B cell (primary cell): ENCODE results near the gene NMNAT1. TPM values are rescaled to one million over a fixed set of nuclear protein-coding genes. Genes with fewer than 3 reads are reported as not detected.

ENCODE experiments used
- ATAC-seq: fragments of 200-7000 bp; cut with Tn5 transposase; one replicate; pipeline ENCODE4 v1.10.0; 2021; ENCODE audit warnings: low read depth, mild to moderate bottlenecking, moderate number of reproducible peaks, moderate library complexity
- CTCF ChIA-PET: fragments of 350-600 bp; sonication (Branson Sonifier 250); formaldehyde crosslinking; loops from one replicate; lab custom pipeline; 2021; ENCODE audit warnings: antibody characterized with exemption, inconsistent platforms; lab: Charles Lee
- POLR2A ChIA-PET: fragments of 350-600 bp; sonication (Branson Sonifier 250); formaldehyde crosslinking; loops from one replicate; lab custom pipeline; 2021; ENCODE audit warnings: antibody characterized with exemption; lab: Charles Lee
- DNase-seq: peaks from one replicate; pipeline ENCODE4 v3.0.0; 2013
- H2AFZ ChIP-seq: 2 replicates; pipeline ENCODE4 v1.6.1; 2012; ENCODE audit warnings: mild to moderate bottlenecking, low read depth, low read length; ENCODE audit not compliant: insufficient read depth, poor library complexity, severe bottlenecking
- H3K27ac ChIP-seq, 2 donors: 1 replicate in 1 of 2; 2 replicates in 1 of 2; pipeline ENCODE4 v1.5.1; 2012 to 2013; ENCODE audit warnings: low read length in 2 of 2, mild to moderate bottlenecking in 2 of 2, moderate library complexity in 1 of 2
- H3K27me3 ChIP-seq, 4 experiments: fragments of 200-600 bp in 1 of 4; sonication (generic) in 1 of 4; replicated peaks in 1 of 4; 1 replicate in 2 of 4; 2 replicates in 2 of 4; pipeline versions ENCODE4 v1.6.1 to v1.7.0; 2013 to 2016; ENCODE audit warnings: low read length in 3 of 4, mild to moderate bottlenecking in 2 of 4, mixed read lengths in 1 of 4, moderate library complexity in 1 of 4; ENCODE audit not compliant: insufficient read depth in 4 of 4, control insufficient read depth in 3 of 4; ENCODE audit errors: control extremely low read depth in 1 of 4
- H3K36me3 ChIP-seq, 2 experiments: replicated peaks in 1 of 2; 1 replicate in 1 of 2; 2 replicates in 1 of 2; pipeline versions ENCODE4 v1.6.1 to v1.7.1; 2013; ENCODE audit warnings: low read length in 1 of 2; ENCODE audit not compliant: insufficient read depth in 2 of 2, control insufficient read depth in 1 of 2; ENCODE audit errors: control extremely low read depth in 1 of 2, extremely low read depth in 1 of 2
- H3K4me1 ChIP-seq, 2 donors: fragments of 200-600 bp in 1 of 2; sonication (generic) in 1 of 2; 1 replicate in 1 of 2; 2 replicates in 1 of 2; pipeline versions ENCODE4 v1.5.1 to v1.6.1; 2013 to 2017; ENCODE audit warnings: low read length in 2 of 2; ENCODE audit not compliant: control insufficient read depth in 2 of 2, insufficient read depth in 2 of 2
- H3K4me2 ChIP-seq: replicated peaks from 2 replicates; pipeline ENCODE3; 2012; ENCODE audit warnings: mild to moderate bottlenecking, low read depth, low read length; ENCODE audit not compliant: poor library complexity, severe bottlenecking
- H3K4me3 ChIP-seq, 5 experiments: fragments of 200-600 bp in 1 of 5; sonication (generic) in 1 of 5; 1 replicate in 3 of 5; 2 replicates in 2 of 5; pipeline versions ENCODE4 v1.5.1 to v1.7.0; 2011 to 2016; ENCODE audit warnings: low read length in 4 of 5, mild to moderate bottlenecking in 4 of 5, low read depth in 2 of 5, control low read depth in 1 of 5, moderate library complexity in 1 of 5; ENCODE audit not compliant: insufficient read depth in 1 of 5; ENCODE audit errors: control extremely low read depth in 1 of 5, extremely low read depth in 1 of 5
- H3K79me2 ChIP-seq: fragments of 200-600 bp; sonication (generic); one replicate; pipeline ENCODE4 v1.6.0; 2016; ENCODE audit warnings: low read length; ENCODE audit not compliant: control insufficient read depth, insufficient read depth
- H3K9ac ChIP-seq: fragments of 200-600 bp; sonication (generic); 2 replicates; pipeline ENCODE4 v1.6.1; 2017; ENCODE audit warnings: mild to moderate bottlenecking, low read length, moderate library complexity
- H3K9me3 ChIP-seq, 3 donors: one replicate each; pipeline versions ENCODE4 v1.6.1 to v1.7.1; 2013; ENCODE audit warnings: low read length in 2 of 3; ENCODE audit not compliant: control insufficient read depth in 2 of 3, insufficient read depth in 1 of 3; ENCODE audit errors: control extremely low read depth in 1 of 3
- H4K20me1 ChIP-seq: 2 replicates; pipeline ENCODE4 v1.6.0; 2012; ENCODE audit warnings: mild to moderate bottlenecking, low read length; ENCODE audit not compliant: insufficient read depth, control insufficient read depth, poor library complexity, severe bottlenecking
- H3K27ac Mint-ChIP-seq: one replicate; pipeline ENCODE4 v1.8.0; 2021; ENCODE audit warnings: mixed read lengths
- H3K27me3 Mint-ChIP-seq: one replicate; pipeline ENCODE4 v1.8.0; 2021; ENCODE audit warnings: mixed read lengths
- H3K4me1 Mint-ChIP-seq: one replicate; pipeline ENCODE4 v1.8.0; 2021; ENCODE audit warnings: mixed read lengths
- H3K4me3 Mint-ChIP-seq: one replicate; pipeline ENCODE4 v1.8.0; 2021; ENCODE audit warnings: mixed read lengths
- H3K9me3 Mint-ChIP-seq: one replicate; pipeline ENCODE4 v1.8.0; 2022; ENCODE audit warnings: mixed read lengths; ENCODE audit not compliant: insufficient read depth
- EZH2 ChIP-seq: IDR thresholded peaks from 2 replicates; pipeline ENCODE4 v1.6.1; 2012; ENCODE audit warnings: borderline replicate concordance, low read depth, mild to moderate bottlenecking, moderate library complexity, low read length; ENCODE audit not compliant: insufficient read depth, poor library complexity, severe bottlenecking
- WGBS: methylation state at CpG from one replicate; pipeline ENCODE4 v1.1.5; 2013; ENCODE audit warnings: missing lambda C conversion rate; ENCODE audit not compliant: insufficient coverage; 5-methylcytosine and 5-hydroxymethylcytosine counted together
- intact Hi-C: fragments of 100-400 bp; cut with micrococcal nuclease; formaldehyde crosslinking; loops from one replicate; pipeline ENCODE4 v1.10.0; 2022
- polyA plus RNA-seq: library from polyadenylated mRNA; depleted of rRNA; stranded (reverse); fragments of >200 nt; gene quantifications from 2 replicates; pipeline ENCODE4 v1.2.3, GENCODE V29; 2012
- total RNA-seq, 2 donors: library from RNA; stranded (reverse); fragments of 120-200 nt in 1 of 2; gene quantifications; 1 replicate in 1 of 2; 2 replicates in 1 of 2; pipeline versions ENCODE4 v1.2.3 to v1.2.4, GENCODE V29; 2013 to 2022
- TF ChIP-seq, protein P1 (sequence below): fragments of 200-600 bp; IDR thresholded peaks from one replicate; pipeline ENCODE4 v1.8.0; 2022; ENCODE audit warnings: antibody characterized with exemption, mild to moderate bottlenecking

Gene NMNAT1
- total and polyA plus RNA-seq, 2 donors (not counting 1 experiment from before 2014, with no cell fraction given) = 4.5 to 8.0 TPM

DNA sequence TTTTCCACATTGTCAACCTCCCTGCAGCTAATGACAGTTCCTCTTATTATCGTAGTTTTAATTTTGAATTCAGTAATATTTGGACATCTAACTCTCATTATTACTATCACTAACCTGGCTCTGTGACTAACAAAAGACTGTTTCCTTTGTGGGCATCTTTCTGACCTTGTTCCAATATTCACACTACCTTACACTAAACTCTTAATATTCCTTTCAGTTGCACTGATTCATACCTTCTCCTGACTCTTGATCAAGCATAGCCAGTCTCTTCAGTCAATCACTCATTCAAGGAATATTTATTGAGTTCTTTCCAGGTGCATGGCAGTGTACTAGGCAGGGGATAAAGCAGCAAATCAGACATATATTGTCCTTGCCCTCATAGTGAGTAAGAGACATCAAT, 25.4 kb upstream of the NMNAT1 start:
- Histone ChIP-seq H3K36me3 (no peaks in the 10 kb centered on the region), H3K27me3 (no peaks in the 10 kb centered on the region), H3K4me3 (no peak overlapping the region), H3K27ac (no peak overlapping the region), H3K9ac (no peak overlapping the region), H4K20me1 (no peaks in the 10 kb centered on the region), H3K4me2 (no peak overlapping the region), H2AFZ (no peak overlapping the region), H3K79me2 (no peaks in the 10 kb centered on the region), H3K4me1 (no peaks in the 10 kb centered on the region), H3K9me3 (no peaks in the 10 kb centered on the region)
- DNase-seq (no peak), ATAC-seq (no peak)
- ChIA-PET CTCF (interaction anchor here (1.3 kb wide), 1 partner anchor 32 kb away, joined by 3 read pairs; no protein-coding TSS in a partner anchor), POLR2A (no interaction called here)
- intact Hi-C loops = no loop called here
- no peaks in the 10 kb centered on the region for H3K4me1 Mint-ChIP-seq
- TF ChIP-seq, protein P1, sequence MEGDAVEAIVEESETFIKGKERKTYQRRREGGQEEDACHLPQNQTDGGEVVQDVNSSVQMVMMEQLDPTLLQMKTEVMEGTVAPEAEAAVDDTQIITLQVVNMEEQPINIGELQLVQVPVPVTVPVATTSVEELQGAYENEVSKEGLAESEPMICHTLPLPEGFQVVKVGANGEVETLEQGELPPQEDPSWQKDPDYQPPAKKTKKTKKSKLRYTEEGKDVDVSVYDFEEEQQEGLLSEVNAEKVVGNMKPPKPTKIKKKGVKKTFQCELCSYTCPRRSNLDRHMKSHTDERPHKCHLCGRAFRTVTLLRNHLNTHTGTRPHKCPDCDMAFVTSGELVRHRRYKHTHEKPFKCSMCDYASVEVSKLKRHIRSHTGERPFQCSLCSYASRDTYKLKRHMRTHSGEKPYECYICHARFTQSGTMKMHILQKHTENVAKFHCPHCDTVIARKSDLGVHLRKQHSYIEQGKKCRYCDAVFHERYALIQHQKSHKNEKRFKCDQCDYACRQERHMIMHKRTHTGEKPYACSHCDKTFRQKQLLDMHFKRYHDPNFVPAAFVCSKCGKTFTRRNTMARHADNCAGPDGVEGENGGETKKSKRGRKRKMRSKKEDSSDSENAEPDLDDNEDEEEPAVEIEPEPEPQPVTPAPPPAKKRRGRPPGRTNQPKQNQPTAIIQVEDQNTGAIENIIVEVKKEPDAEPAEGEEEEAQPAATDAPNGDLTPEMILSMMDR = no peak
- TF ChIP-seq EZH2 = no peak
- H3K9me3 Mint-ChIP-seq = no peaks in the 10 kb centered on the region
- 80% methylated on average over 1 of the region's 1 CpG for WGBS
- no peaks in the 10 kb centered on the region for H3K27me3 Mint-ChIP-seq
- no peak overlapping the region for H3K27ac Mint-ChIP-seq
- no peak overlapping the region for H3K4me3 Mint-ChIP-seq

DNA sequence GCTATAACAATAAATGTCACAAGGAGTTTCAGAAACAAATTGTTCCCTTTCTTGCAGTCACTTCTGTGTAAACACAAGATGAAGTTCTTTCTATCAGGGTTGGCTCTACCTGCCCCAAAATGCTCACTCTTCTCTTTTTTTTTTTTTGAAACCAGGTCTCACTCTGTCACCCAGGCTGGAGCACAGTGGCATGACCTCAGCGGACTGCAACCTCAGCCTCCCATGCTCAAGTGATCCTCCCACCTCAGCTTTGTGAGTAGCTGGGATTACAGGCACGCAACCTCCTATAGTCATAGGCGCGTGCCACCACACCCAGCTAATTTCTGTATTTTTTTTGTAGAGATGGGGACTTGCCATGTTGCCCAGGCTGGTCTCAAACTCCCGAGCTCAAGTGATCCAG, 22.7 kb upstream of the NMNAT1 start:
- H3K9ac ChIP-seq = no peak overlapping the region
- no peak overlapping the region for H3K27ac ChIP-seq
- Mint-ChIP-seq H3K4me1 (no peaks in the 10 kb centered on the region), H3K9me3 (no peaks in the 10 kb centered on the region), H3K4me3 (no peak overlapping the region), H3K27me3 (no peaks in the 10 kb centered on the region), H3K27ac (no peak overlapping the region)
- POLR2A ChIA-PET = no interaction called here
- DNase-seq (no peak), ATAC-seq (no peak)
- intact Hi-C loops = no loop called here
- H3K79me2 ChIP-seq = no peaks in the 10 kb centered on the region
- H3K36me3 ChIP-seq = no peaks in the 10 kb centered on the region
- CTCF ChIA-PET = interaction anchor here (0.5 to 1.7 kb wide), 2 partner anchors 12 to 20 kb away, joined by 3 to 4 read pairs; no protein-coding TSS in a partner anchor
- WGBS = 100% methylated on average over 1 of the region's 5 CpGs
- H3K4me2 ChIP-seq = no peak overlapping the region
- H3K4me3 ChIP-seq = no peak overlapping the region
- no peaks in the 10 kb centered on the region for H4K20me1 ChIP-seq
- H3K4me1 ChIP-seq = no peaks in the 10 kb centered on the region
- TF ChIP-seq EZH2 = no peak
- TF ChIP-seq, protein P1 = no peak
- H2AFZ ChIP-seq = no peak overlapping the region
- no peaks in the 10 kb centered on the region for H3K9me3 ChIP-seq
- no peaks in the 10 kb centered on the region for H3K27me3 ChIP-seq
